Fibroblast of skin of left biceps (primary cell): ENCODE measurements around the gene RAB32.
"Not testable (repeated sequence)": the region's sequence is repeated elsewhere in the genome, so short reads cannot be mapped to it uniquely, and the experiment has no call there.

Experiments used
- DNase-seq, 2 experiments: peaks; one replicate each; pipeline ENCODE4 v3.0.0-alpha.2; 2013; ENCODE audit warnings: low read depth in 2 of 2

The RAB32 gene

DNA sequence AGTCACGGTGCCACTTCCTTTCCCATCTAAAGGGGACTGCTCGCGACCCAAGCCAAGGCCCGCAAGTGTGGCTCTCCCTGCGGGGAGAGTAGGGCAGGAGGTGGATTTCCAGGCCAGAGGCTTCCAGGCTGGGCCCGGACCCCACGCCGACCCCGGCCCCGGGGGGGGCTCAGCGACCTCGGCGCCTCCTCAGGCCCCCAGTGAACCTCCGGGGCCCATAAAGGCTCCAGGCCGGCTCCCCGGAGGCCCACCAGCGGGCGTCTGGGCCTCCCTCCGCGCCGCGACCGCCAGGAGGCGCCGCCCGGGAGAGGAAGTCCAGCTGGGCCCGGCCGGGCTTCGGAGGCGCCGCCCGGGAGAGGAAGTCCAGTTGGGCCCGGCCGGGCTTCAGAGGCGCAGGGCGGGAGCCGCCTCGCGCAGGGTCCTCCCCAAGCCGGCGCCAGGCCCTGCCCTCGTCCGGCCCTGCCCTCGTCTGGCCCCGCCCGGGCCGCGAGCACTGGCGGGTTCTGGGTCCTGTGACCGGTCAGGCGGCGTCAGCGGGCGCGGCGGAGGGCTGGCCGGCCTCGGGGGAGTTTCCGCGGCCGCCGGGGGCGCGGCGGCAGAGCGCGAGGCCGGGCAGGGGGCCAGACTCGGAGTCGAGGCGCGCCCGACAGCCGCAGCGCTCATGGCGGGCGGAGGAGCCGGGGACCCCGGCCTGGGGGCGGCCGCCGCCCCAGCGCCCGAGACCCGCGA, at the start of gene RAB32:
Gene RAB32 (plus strand): TSS at position 623 of the 729 bp plus-strand sequence. CDS start 39 bp downstream, at position 662.
- peak; percentile 66 to 71 for DNase-seq

DNA sequence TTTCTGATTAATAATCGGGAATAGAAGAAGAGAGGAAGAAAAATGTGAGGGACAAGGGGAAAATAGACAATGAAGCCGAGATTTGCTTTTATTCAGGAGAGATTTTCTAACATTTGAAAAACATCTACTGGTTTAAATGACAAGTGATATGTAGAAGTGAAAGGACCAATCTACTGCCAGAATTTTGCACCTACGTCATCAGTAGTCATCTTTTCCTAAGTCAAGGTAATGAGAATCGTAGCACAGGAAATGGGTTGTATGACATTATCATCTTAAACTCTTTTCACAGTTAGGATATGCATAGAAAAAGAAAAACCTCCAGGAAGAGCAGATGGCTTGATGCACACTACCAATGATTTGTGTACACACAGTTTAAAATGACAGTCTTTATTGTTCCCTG, 45.3 kb upstream of the RAB32 start:
- no peak for DNase-seq

DNA sequence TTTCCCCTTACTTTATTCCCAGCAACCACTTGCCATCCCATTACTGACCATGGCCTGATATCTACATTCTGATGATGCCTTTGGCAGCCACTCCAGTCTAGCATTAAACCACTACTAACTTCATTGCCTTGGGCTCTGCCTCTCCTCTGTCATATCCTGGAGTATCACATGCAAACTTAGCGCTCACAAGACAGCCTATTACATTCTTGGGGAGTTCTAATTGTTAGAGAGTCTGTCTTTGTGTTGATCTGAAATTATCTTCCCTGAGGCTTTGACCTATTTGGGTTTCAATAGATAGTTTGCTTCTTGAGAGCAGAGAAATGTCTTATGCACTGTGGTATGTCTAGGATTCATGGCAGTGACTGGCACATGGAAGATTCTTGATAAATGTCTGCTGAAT, 40.5 kb upstream of the RAB32 start:
- no peak for DNase-seq

DNA sequence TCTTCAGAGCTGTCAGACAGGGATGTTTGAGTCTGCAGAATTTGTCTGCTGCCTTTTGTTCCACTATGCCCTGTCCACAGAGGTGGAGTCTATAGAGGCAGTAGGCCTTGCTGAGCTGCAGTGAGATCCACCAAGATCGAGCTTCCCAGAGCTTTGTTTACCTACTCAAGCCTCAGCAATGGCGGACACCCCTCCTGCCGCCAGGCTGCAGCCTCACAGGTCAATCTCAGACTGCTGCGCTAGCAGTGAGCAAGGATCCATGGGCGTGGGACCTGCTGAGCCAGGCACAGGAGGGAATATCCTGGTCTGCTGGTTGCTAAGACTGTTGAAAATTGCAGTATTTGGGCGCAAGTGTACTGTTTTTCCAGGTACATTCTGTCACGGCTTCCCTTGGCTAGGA, 28.4 kb upstream of the RAB32 start:
- no peak for DNase-seq

DNA sequence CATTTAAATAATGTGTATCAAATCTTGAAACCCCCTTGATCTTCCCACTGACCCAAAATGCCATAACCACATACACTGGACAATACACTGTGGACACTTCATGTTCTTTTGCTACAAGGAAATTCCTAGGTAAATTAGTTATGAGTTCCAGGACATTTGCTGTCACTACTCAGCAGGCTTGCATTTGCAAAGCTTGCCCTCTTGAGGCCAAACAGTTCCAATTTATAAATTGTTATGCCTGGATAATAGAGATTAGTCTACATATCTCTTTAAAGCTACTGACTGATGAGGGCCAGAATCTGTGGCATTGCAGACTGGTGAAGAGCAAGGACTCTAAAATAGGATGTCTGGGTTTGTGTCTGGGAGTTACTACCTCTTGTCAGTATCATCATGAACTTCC, 17.4 kb upstream of the RAB32 start:
- DNase-seq, result no peak

DNA sequence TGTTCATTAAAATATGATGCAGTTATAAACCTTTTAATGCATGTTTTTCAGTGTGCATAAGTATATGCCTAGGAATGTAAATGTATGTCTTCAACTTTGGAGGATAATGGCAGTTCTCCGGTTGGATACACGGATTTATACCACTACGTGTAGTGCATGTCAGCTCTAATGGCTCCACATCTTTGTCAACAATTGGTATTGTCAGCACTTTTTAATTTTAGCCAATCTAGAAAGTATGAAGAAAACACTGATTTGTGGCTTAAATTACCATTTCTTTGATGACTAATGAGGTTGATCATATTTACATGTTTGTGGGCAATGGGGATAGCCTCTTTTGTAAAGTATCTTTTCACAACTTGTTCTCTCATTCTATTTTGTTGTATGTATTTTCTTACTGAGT, 10.9 kb upstream of the RAB32 start:
- no peak for DNase-seq

DNA sequence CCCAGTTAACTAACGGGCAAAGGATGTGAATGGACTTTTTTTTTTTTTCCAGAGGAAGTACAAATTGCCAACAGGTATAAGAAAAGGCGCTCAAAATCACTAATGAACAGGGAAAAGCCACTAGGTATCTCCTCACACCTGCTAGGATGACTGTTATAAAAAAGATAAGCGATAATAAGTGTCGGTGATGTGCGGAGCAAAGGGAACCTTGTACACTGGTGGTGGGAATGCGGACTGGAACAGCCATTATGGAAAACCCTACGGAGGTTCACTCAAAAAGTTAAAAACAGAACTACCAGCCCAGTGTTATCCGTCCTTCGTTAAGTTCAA, 787 bp upstream of the RAB32 start:
- peak in 1 of 2 experiments; percentile 2 for DNase-seq

DNA sequence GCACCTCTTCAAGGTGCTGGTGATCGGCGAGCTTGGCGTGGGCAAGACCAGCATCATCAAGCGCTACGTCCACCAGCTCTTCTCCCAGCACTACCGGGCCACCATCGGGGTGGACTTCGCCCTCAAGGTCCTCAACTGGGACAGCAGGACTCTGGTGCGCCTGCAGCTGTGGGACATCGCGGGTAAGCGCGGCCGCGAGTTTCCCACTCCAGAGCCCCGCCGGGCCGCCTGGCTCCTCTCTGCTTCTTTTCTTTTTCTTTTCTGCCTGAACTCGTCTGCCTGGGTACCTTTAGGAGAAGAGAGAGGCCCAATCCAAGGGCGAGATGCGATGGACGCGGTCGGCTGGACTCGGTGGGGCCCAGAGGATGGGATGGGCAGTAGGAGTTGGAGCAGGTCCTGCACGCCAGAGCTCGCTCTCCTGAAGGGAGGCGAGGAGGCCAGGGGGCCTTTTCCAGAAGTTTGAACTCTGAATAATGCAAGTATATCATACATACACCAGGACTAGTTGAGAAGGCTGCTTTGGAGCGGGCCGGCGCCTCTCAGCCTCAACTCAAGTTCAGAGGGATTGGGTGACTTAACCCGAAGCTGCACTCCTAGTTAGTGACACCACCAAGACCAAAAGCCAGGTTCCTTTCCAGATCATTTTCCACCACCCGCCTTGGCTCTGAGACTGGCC, 445 bp downstream of the RAB32 start:
- DNase-seq, result peak in 1 of 2 experiments; percentile 11

DNA sequence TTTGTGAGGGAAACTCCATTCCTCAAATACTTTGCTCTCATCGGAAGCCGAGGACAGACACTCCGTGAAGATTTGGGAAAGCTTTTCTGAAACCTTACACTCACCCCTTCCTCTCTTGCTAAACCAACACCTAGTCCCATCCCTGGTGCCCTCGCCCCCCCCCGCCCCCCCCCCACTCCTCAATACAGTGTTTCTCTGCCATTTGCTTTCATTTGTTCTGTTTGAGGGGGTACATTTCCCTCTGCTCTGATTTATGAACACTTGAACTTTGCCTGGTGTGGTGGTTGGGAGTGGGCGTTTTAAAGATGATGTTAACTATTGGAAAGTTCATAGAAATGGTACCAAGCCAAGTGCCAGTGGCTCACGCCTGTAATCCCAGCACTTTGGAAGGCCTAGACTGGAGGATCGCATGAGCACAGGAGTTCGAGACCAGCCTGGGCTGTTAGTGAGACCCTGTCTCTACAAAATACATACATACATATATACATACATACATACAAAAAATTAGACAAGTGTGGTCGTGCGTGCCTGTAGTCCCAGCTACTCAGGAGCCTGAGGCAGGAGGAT, 1.1 kb downstream of the RAB32 start:
- no peak for DNase-seq

DNA sequence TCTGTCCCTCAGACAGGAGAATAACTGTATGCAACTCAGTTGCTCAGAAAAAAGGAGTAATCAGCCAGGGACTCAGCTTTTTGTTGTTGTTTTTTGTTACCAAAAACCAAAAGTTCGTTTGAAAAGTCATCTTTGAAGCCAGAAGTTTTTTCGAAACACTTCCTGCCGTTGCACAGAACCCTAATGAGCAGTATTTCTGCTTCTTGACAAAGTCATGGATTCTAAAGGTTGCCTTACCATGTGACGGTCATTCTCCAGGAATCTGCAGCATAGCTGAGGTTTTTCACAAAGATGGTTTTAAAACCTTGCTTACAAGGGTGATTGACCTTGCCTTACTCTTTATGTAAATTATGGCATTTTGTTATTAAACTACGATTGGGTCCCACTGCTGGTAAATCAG, 1.9 kb downstream of the RAB32 start:
- DNase-seq, result peak in 1 of 2 experiments; percentile 36

DNA sequence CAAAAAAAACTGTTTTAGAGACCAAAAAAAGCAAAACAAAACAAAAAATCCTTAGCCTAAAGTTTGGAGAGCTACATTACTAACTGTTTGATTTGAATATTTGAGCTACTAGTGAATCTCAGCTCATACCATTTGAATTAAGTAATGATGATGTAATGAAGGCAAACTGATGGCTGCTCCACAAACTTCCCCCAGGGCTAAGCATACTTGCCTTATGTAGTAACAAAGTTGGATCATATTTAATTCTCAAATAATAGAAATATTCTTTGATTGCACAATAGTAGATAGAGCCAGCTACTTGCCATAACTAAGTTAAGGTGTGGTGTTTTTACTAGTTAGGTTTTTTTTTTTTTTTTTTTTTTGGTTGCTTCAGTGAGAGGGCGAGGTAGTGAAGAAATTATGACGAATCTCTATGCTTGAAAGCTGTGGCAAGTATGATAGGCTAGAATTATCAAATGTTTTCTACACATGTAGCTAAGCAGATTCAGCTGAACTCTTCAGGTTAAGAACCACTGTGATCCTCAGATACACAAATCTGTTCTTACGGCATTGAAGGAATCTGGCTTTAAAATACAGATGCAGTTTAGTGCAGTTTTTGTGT, 2.9 kb downstream of the RAB32 start:
- peak; percentile 75 to 85 for DNase-seq

DNA sequence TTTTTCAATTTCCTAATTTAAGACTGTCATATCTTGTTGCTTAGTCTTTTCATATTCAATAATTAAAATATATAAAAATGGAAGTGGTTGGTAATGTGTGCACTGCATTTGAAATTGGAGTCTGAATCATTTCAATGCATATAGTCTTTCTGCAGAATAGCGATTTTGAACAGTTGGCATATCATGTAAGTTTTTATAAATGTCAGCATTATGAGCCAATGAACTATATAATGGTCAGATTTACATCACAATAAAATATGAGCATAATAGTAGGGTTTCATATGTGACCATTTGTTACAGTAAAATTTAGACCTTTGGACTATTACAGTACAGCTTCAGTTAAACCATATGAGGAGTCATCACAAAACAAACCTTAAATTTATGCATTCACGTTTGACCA, 4.3 kb downstream of the RAB32 start:
- DNase-seq, result no peak

DNA sequence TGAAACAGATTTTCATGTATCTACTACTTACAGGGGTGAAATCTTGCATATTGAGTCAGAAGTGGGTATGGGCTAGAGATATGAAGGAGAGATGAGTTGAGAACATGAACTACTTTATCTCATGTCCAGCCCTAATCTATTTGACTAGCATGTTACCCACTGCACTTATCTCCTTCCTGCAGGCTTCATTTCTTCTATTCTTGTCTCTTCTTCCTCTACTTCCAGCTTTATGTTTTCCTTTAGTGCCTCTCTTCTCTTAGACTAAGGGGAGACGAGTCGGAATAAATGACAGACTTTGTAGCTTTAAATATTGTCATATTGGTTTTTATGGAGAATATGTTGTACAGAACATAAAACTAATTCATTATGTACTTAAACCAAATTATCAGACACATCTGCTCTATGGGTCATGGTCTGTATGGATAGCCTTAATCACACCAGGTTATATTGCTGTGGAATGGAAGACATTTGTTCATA, 5.3 kb downstream of the RAB32 start:
- DNase-seq, result no peak

DNA sequence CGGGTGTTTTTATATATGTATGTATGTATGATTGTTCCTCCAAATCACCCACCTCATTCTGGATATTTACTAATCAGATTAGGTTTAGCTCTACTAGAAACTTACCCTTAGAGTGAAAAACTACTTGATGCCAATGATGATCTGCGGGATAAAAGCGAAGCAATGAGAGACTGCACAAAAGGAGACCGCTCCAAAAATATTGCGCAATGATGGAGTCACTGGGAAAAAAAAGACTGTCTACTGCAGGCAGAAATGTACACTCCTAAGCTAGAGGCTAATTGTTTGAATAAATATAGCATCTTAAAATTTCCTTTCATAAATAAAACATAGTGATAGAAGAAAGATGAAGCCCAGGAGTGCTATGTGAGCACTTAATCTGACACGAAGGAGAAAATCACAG, 7.3 kb downstream of the RAB32 start:
- peak in 1 of 2 experiments; percentile 16 for DNase-seq

DNA sequence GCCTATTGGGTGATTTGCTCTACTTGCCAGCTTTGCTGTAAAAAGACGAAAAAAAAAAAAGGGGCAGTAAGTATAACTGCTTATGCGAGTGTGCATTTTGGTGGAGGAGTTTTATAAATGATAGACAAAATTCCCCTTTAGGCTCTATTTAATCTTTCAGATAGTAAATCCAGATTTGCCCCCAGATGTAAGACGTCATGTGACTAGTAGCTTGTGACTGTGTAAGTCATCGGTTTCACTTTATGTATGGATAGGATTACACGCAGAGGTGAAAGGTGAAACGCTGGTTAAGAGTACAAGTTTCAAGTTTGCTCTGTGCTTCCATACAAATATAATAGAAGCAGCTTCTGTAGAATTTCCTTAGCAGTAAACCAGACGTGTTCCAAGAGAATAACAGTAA, 7.9 kb downstream of the RAB32 start:
- DNase-seq, result no peak

DNA sequence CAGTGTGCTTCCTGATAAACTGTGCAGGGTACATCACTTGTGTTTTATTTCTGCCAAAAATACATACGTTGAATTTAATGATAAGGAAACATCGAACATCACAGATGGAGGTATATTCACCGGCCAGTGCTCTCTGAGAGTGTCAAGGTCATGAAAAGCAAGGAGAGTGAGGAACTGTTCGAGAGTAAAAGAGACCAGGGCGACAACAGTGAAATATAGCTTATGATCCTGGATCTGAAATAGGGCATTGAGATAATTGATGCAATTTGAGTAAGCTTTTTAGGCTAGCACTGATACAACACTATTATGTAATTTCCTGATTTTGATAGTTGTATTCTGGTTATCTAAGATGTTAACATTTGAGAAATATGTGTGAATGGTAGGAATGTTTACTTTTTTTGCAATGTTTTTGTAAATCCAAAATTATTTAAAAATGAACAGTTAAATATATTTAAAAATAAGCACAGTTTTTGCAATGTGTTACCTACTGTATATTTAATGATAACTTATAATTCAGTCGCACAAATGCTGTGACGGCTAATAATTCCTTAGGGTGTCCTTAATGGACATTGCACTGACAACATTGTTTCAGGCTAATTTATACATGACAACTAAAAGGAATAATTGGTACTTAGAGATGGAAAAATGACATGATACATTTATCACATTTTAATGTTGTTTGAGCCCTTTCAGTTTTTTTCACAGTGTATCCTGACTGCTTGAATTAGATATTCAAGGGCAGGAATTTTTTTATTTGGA, 9.9 kb downstream of the RAB32 start:
- no peak for DNase-seq

DNA sequence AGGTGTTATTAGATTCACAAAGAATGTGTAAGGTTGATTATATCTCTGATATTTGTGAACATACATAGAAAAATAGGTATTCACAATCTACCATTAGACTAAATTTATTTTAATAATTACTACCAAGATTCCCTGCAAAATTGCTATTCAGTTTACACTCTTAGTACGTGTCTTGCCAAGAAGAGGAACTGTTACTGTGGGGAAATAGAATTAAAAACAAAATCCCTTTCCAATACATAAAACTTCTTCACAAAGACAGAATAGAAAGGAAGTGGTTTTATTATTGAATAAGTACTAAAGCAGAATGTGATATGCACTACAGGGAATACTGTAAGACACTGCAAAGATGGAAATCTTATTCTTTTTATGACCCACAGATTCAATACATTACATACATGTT, 17.0 kb downstream of the RAB32 start:
- no peak for DNase-seq

DNA sequence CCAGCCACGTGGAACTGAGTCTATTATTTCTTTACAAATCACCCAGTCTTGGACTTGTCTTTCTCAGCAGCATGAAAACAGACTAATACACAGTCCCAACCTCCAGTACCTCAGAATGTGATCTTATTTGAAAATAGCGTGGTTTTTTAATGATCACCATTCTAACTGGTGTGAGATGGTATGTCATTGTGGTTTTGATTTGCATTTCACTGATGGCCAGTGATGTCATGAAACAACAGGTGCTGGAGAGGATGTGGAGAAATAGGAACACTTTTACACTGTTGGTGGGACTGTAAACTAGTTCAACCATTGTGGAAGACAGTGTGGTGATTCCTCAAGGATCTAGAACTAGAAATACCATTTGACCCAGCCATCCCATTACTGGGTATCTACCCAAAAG, 23.0 kb downstream of the RAB32 start:
- not testable (repeated sequence) for DNase-seq

DNA sequence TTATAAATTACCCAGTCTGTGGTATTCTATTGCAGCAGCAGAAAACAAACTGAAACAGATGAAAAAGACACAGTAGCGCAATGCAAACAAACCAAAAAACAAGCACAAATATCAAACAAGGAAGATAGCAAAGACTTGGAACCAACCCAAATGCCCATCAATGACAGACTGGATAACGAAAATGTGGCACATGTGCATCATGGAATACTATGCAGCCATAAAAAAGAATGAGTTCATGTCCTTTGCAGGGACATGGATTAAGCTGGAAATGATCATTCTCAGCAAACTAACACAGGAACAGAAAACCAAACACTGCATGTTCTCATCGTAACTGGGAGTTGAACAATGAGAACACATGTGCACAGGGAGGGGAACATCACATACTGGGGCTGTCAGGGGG, 25.0 kb downstream of the RAB32 start:
- not testable (repeated sequence) for DNase-seq

DNA sequence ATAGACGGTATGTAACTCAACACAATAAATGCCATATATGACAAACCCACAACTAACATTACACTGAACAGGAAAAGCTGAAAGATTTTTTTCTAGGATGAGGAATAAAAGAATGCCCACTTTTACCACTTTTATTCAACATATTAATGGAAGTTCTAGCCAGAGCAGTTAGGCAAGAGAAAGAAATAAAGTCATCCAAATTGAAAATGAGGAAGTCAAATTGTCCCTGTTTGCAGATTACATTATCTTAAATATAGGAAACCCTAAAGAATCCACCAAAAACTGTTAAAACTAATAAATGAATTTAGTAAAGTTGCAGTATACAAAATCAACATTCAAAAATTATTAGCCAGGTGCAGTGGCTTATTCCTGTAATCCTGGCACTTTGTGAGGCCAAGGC, 30.6 kb downstream of the RAB32 start:
- DNase-seq, result no peak

DNA sequence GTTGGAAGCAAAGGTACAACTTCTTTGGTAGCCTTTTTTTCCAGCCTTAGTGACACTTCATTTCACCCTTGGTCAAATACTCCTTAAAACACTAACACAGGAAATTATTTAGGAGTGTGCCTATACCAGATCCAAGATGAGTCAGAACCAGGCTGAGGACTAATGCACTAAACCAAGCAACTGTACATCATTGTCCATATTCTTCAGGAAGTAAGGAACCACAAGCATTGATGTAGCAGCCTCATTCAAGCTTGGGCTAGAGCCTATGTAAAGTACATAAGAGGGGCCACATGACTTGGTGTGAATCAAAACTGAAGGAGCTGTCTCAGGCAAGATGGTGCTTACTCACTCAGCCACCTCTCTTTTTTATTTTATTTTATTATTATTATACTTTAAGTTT, 34.4 kb downstream of the RAB32 start:
- DNase-seq, result no peak

DNA sequence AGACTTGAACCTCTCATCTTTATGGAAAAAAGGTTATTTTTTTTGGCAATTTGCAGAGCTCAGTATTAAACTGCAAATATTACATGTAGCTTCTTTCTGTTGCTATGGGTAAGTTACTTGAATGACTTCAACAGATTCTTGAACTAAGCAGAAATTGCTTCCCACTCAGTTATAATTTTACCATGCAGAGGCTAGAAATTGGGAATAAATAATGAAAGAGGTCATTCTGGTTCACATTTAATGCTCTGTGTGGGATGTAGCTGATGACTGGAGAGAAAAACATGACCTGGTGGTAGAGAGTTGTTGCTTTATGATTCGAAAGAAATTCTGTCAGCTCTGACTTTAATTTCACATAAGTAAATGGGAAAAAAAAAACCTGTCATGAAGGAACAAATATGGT, 38.3 kb downstream of the RAB32 start:
- no peak for DNase-seq
